ENCODE data around the gene MAML3.

Gene MAML3

GRCh38 chr4:140071806-140072205 lies 82.2 kb downstream of the MAML3 start:
- no peak for DNase-seq (ENCODE audit: low spot score)

- no peak for DNase-seq (ENCODE audit: low spot score)
Measured at GRCh38 chr4:140070973-140071372, 83.0 kb downstream of the MAML3 start.

GRCh38 chr4:140070366-140070765 lies 83.6 kb downstream of the MAML3 start:
- no peak for DNase-seq (ENCODE audit: low spot score)

GRCh38 chr4:140069066-140069465 lies 84.9 kb downstream of the MAML3 start:
- DNase-seq (ENCODE audit: low spot score): no peak

GRCh38 chr4:140068271-140068670 lies 85.7 kb downstream of the MAML3 start:
- DNase-seq (ENCODE audit: low spot score): no peak

- no peak for DNase-seq (ENCODE audit: low spot score)
Measured at GRCh38 chr4:140066031-140066930, 87.7 kb downstream of the MAML3 start.

GRCh38 chr4:140065393-140065792 lies 88.6 kb downstream of the MAML3 start:
- DNase-seq (ENCODE audit: low spot score): no peak

GRCh38 chr4:140061659-140062289 lies 92.2 kb downstream of the MAML3 start:
- no peak for DNase-seq (ENCODE audit: low spot score)

- no peak for DNase-seq (ENCODE audit: low spot score)
Measured at GRCh38 chr4:140061194-140061593, 92.8 kb downstream of the MAML3 start.

- DNase-seq (ENCODE audit: low spot score): no peak
Measured at GRCh38 chr4:140059159-140059558, 94.8 kb downstream of the MAML3 start.

GRCh38 chr4:140057701-140058100 lies 96.3 kb downstream of the MAML3 start:
- DNase-seq (ENCODE audit: low spot score): no peak

GRCh38 chr4:140056015-140056414 lies 98.0 kb downstream of the MAML3 start:
- no peak for DNase-seq (ENCODE audit: low spot score)

- DNase-seq (ENCODE audit: low spot score): no peak
Measured at GRCh38 chr4:140054861-140055260, 99.1 kb downstream of the MAML3 start.

- DNase-seq (ENCODE audit: low spot score): no peak
Measured at GRCh38 chr4:140053185-140053584, 100.8 kb downstream of the MAML3 start.

GRCh38 chr4:140052050-140052449 lies 101.9 kb downstream of the MAML3 start:
- no peak for DNase-seq (ENCODE audit: low spot score)

GRCh38 chr4:140049849-140050637 lies 103.9 kb downstream of the MAML3 start:
- DNase-seq (ENCODE audit: low spot score): no peak

GRCh38 chr4:140049024-140049848 lies 104.7 kb downstream of the MAML3 start:
- no peak for DNase-seq (ENCODE audit: low spot score)

GRCh38 chr4:140048419-140048995 lies 105.5 kb downstream of the MAML3 start:
- no peak for DNase-seq (ENCODE audit: low spot score)

GRCh38 chr4:140047786-140048185 lies 106.2 kb downstream of the MAML3 start:
- DNase-seq (ENCODE audit: low spot score): no peak

- no peak for DNase-seq (ENCODE audit: low spot score)
Measured at GRCh38 chr4:140047017-140047640, 106.9 kb downstream of the MAML3 start.

- DNase-seq (ENCODE audit: low spot score): no peak
Measured at GRCh38 chr4:140046543-140046942, 107.4 kb downstream of the MAML3 start.

Data from left forelimb (tissue), 1 donor.